SK-N-SH (cell line): ENCODE results near the gene MAPK11.

Experiments used
- EP300 ChIP-seq, 2 experiments: IDR thresholded peaks; 2 replicates each; pipeline versions ENCODE4 v1.4.0 to v1.6.1; 2012; ENCODE audit warnings: borderline replicate concordance in 1 of 2, low read depth in 1 of 2, low read length in 1 of 2
- MEF2A ChIP-seq: IDR thresholded peaks from 2 replicates; pipeline ENCODE4 v1.4.0; 2012; ENCODE audit warnings: low read depth, borderline replicate concordance
- POLR2AphosphoS5 ChIP-seq: IDR thresholded peaks from 2 replicates; pipeline ENCODE4 v1.6.1; 2012; ENCODE audit warnings: low read depth, low read length
- RFX5 ChIP-seq: IDR thresholded peaks from 2 replicates; pipeline ENCODE4 v1.6.1; 2012; ENCODE audit warnings: mild to moderate bottlenecking, improper control_type of control experiment, low read length
- RXRA ChIP-seq: IDR thresholded peaks from 2 replicates; pipeline ENCODE4 v1.4.0; 2012; ENCODE audit warnings: low read depth, mild to moderate bottlenecking, borderline replicate concordance
- TF ChIP-seq, protein P1 (sequence below): fragments of 200-600 bp; sonication (generic); IDR thresholded peaks from 2 replicates; pipeline ENCODE4 v1.6.1; 2017; ENCODE audit warnings: antibody characterized with exemption, mild to moderate bottlenecking, moderate library complexity

DNA sequence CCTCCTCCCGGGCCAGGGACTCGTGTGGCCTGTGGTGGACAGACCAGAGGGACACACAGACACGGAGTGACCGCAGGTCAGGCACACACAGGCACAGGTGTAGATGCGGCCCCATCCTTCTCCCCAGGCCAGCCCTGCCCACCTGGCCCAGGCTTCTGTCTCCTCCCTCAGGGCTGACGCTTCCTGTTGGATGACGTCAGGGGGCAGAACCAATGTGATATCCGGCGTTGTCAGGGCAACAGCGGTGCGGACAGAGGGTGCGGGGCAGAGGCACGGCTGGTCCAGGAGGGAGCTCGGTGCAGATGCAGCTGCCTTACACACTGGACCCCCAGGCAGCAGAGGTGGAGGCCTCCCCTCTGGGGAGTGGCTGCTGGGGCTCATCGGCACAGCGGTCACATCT lies 22.4 kb downstream of the MAPK11 start:
- TF ChIP-seq RXRA (no peak), POLR2AphosphoS5 (no peak; the same call in 1 of the 2 replicates), MEF2A (no peak), EP300 (IDR thresholded peaks at IDR 0.05; ENCODE audit: borderline replicate concordance in 1 of 2, low read depth in 1 of 2, low read length in 1 of 2) (no peak), RFX5 (no peak)
- TF ChIP-seq, protein P1, sequence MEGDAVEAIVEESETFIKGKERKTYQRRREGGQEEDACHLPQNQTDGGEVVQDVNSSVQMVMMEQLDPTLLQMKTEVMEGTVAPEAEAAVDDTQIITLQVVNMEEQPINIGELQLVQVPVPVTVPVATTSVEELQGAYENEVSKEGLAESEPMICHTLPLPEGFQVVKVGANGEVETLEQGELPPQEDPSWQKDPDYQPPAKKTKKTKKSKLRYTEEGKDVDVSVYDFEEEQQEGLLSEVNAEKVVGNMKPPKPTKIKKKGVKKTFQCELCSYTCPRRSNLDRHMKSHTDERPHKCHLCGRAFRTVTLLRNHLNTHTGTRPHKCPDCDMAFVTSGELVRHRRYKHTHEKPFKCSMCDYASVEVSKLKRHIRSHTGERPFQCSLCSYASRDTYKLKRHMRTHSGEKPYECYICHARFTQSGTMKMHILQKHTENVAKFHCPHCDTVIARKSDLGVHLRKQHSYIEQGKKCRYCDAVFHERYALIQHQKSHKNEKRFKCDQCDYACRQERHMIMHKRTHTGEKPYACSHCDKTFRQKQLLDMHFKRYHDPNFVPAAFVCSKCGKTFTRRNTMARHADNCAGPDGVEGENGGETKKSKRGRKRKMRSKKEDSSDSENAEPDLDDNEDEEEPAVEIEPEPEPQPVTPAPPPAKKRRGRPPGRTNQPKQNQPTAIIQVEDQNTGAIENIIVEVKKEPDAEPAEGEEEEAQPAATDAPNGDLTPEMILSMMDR, result no peak
